SK-N-SH (cell line): ENCODE data around the gene CHD9. TPM values are rescaled to one million over a fixed set of nuclear protein-coding genes. Genes with fewer than 3 reads are reported as not detected.

ENCODE experiments used
- CTCF ChIA-PET: fragments of 300-600, 350-600 bp; formaldehyde crosslinking; extraction: SDS; loops from one replicate; lab custom pipeline; 2021; lab: Yijun Ruan, JAX
- POLR2A ChIA-PET: fragments of 350-600 bp; sonication (Branson Sonifier 250); formaldehyde crosslinking; extraction: SDS; loops from one replicate; lab custom pipeline; 2020; ENCODE audit warnings: antibody characterized with exemption, inconsistent platforms; lab: Yijun Ruan, JAX
- DNase-seq: peaks from one replicate; pipeline ENCODE4 v3.0.0; 2012
- H2AFZ ChIP-seq: fragments of 200-600 bp; sonication (generic); 2 replicates; pipeline ENCODE4 v1.8.1; 2016; ENCODE audit warnings: antibody characterized with exemption, mild to moderate bottlenecking, low read depth
- H3F3A ChIP-seq: fragments of 200-600 bp; sonication (generic); replicated peaks from 2 replicates; pipeline ENCODE3; 2016; ENCODE audit warnings: antibody characterized with exemption, mild to moderate bottlenecking; ENCODE audit not compliant: insufficient read depth
- H3K27ac ChIP-seq, 2 experiments: fragments of 200-500 bp in 1 of 2; fragments of 200-600 bp in 1 of 2; sonication (Bioruptor generic) in 1 of 2; sonication (generic), shearing (Covaris generic) in 1 of 2; 2 replicates each; pipeline versions ENCODE4 v1.5.1 to v1.6.1; 2014 to 2016; ENCODE audit warnings: low read depth in 2 of 2, inconsistent platforms in 1 of 2, low read length in 1 of 2, mild to moderate bottlenecking in 1 of 2, mixed read lengths in 1 of 2
- H3K27me3 ChIP-seq: fragments of 200-600 bp; sonication (generic), shearing (Covaris generic); 2 replicates; pipeline ENCODE4 v1.6.1; 2016; ENCODE audit warnings: mixed run types; ENCODE audit not compliant: insufficient read depth
- H3K36me3 ChIP-seq, 2 experiments: fragments of 200-500 bp in 1 of 2; fragments of 200-600 bp in 1 of 2; sonication (Bioruptor generic) in 1 of 2; sonication (generic) in 1 of 2; replicated peaks in 1 of 2; 2 replicates each; pipeline versions ENCODE3 to v1.5.1; 2014 to 2016; ENCODE audit warnings: low read length in 1 of 2, mild to moderate bottlenecking in 1 of 2; ENCODE audit not compliant: insufficient read depth in 2 of 2, control insufficient read depth in 1 of 2
- H3K4me1 ChIP-seq, 2 experiments: fragments of 200-500 bp in 1 of 2; fragments of 200-600 bp in 1 of 2; sonication (Bioruptor generic) in 1 of 2; sonication (generic), shearing (Covaris generic) in 1 of 2; 2 replicates each; pipeline versions ENCODE4 v1.5.1 to v1.6.1; 2014 to 2016; ENCODE audit warnings: low read depth in 1 of 2, low read length in 1 of 2, mixed run types in 1 of 2; ENCODE audit not compliant: insufficient read depth in 2 of 2, control insufficient read depth in 1 of 2
- H3K4me2 ChIP-seq: fragments of 200-600 bp; sonication (generic), shearing (Covaris generic); 2 replicates; pipeline ENCODE4 v1.6.1; 2017; ENCODE audit warnings: mixed run types
- H3K4me3 ChIP-seq, 2 experiments: fragments of 200-500 bp in 1 of 2; fragments of 200-600 bp in 1 of 2; sonication (Bioruptor generic) in 1 of 2; sonication (generic), shearing (Covaris generic) in 1 of 2; 2 replicates each; pipeline versions ENCODE4 v1.5.1 to v1.8.1; 2014 to 2016; ENCODE audit warnings: low read depth in 2 of 2, inconsistent platforms in 1 of 2, low read length in 1 of 2, mild to moderate bottlenecking in 1 of 2, mixed read lengths in 1 of 2, moderate library complexity in 1 of 2
- H3K79me2 ChIP-seq: fragments of 200-600 bp; sonication (generic); 2 replicates; pipeline ENCODE4 v1.8.1; 2017; ENCODE audit warnings: mild to moderate bottlenecking; ENCODE audit not compliant: insufficient read depth
- H3K9ac ChIP-seq: fragments of 200-600 bp; sonication (generic); 2 replicates; pipeline ENCODE4 v1.6.1; 2017; ENCODE audit warnings: mixed run types
- H3K9me2 ChIP-seq: fragments of 200-600 bp; sonication (generic); 2 replicates; pipeline ENCODE4 v1.6.1; 2017; ENCODE audit warnings: mixed run types
- H3K9me3 ChIP-seq: fragments of 200-600 bp; sonication (generic); 2 replicates; pipeline ENCODE4 v1.6.1; 2017; ENCODE audit warnings: mixed run types, mild to moderate bottlenecking, moderate library complexity
- H4K20me1 ChIP-seq: fragments of 200-600 bp; sonication (generic); 2 replicates; pipeline ENCODE4 v1.6.1; 2017; ENCODE audit warnings: mild to moderate bottlenecking, mixed run types; ENCODE audit not compliant: insufficient read depth
- CHD2 ChIP-seq: fragments of 150-350 bp; IDR thresholded peaks from 2 replicates; pipeline ENCODE4 v1.6.1; 2018; ENCODE audit warnings: low read length; ENCODE audit not compliant: partially characterized antibody
- ELF1 ChIP-seq: IDR thresholded peaks from 2 replicates; pipeline ENCODE4 v1.4.0; 2012
- GABPA ChIP-seq: IDR thresholded peaks from 2 replicates; pipeline ENCODE4 v1.4.0; 2012; ENCODE audit warnings: low read depth, mild to moderate bottlenecking
- JUND ChIP-seq: IDR thresholded peaks from 2 replicates; pipeline ENCODE4 v1.4.0; 2012
- MEF2A ChIP-seq: IDR thresholded peaks from 2 replicates; pipeline ENCODE4 v1.4.0; 2012; ENCODE audit warnings: low read depth, borderline replicate concordance
- MXI1 ChIP-seq: IDR thresholded peaks from 2 replicates; pipeline ENCODE4 v1.6.1; 2012; ENCODE audit warnings: mild to moderate bottlenecking, low read depth, low read length, improper control_type of control experiment
- NFIC ChIP-seq: IDR thresholded peaks from 2 replicates; pipeline ENCODE4 v1.4.0; 2012; ENCODE audit warnings: borderline replicate concordance
- RFX5 ChIP-seq: IDR thresholded peaks from 2 replicates; pipeline ENCODE4 v1.6.1; 2012; ENCODE audit warnings: mild to moderate bottlenecking, improper control_type of control experiment, low read length
- RXRA ChIP-seq: IDR thresholded peaks from 2 replicates; pipeline ENCODE4 v1.4.0; 2012; ENCODE audit warnings: low read depth, mild to moderate bottlenecking, borderline replicate concordance
- SMC3 ChIP-seq: IDR thresholded peaks from 2 replicates; pipeline ENCODE4 v1.6.1; 2012; ENCODE audit warnings: low read depth, low read length, improper control_type of control experiment
- TCF12 ChIP-seq: IDR thresholded peaks from 2 replicates; pipeline ENCODE4 v1.4.0; 2012
- USF1 ChIP-seq: IDR thresholded peaks from 2 replicates; pipeline ENCODE4 v1.4.0; 2012; ENCODE audit warnings: low read depth, borderline replicate concordance
- USF2 ChIP-seq: fragments of 150-350 bp; IDR thresholded peaks from 2 replicates; pipeline ENCODE4 v1.6.1; 2017; ENCODE audit warnings: antibody characterized with exemption, low read length, low read depth, borderline replicate concordance
- YY1 ChIP-seq: IDR thresholded peaks from 2 replicates; pipeline ENCODE4 v1.4.0; 2012; ENCODE audit warnings: low read depth, mild to moderate bottlenecking
- whole genome bisulfite sequencing: methylation state at CpG from one replicate; pipeline ENCODE4 v1.1.6; 2017; ENCODE audit warnings: low lambda C conversion rate; 5-methylcytosine and 5-hydroxymethylcytosine counted together
- polyA plus RNA-seq, 3 experiments: library from polyadenylated mRNA; depleted of rRNA; stranded (reverse); fragments of >200 nt; gene quantifications; 2 replicates each; pipeline ENCODE4 v1.2.3, GENCODE V29; 2012
- TF ChIP-seq, protein P1 (sequence below): IDR thresholded peaks from 2 replicates; pipeline ENCODE4 v1.4.0; 2012; ENCODE audit warnings: low read depth
- TF ChIP-seq, protein P2 (sequence below): IDR thresholded peaks from 2 replicates; pipeline ENCODE4 v1.4.0; 2012; ENCODE audit warnings: low read depth, borderline replicate concordance
- TF ChIP-seq, protein P3 (sequence below): IDR thresholded peaks from 2 replicates; pipeline ENCODE4 v1.6.1; 2012; ENCODE audit warnings: mild to moderate bottlenecking, low read depth, low read length, moderate library complexity

Gene CHD9
- polyA plus RNA-seq, 1 of the 3 experiments (the other 2 are of a cell fraction) = 6.2 TPM

DNA sequence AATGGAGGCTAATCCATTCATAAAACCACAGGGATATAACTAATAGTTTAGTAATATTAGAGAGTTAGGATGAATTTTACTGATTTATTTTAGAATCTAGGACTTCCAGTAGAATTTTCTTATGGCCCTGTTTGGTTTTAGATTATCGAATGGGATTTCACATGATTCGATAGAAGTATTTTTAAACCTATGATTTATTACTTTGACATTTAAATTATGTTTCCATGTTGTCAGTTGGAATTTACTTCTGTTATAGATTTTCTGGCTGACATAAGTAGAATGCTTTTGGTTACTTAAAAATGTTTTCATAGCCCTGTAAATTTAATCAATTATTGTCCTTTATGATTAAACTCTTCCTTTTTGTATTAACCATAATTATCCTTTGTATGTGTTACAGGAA lies 158.8 kb downstream of the CHD9 start:
- 0 out of 2 replicates have a peak overlapping the region, but pooled peaks have one; percentile 16 for H3K4me2 ChIP-seq
- H3K79me2 ChIP-seq = peaks cover 98% of the 10 kb centered on the region
- ChIA-PET CTCF (interaction anchor here (1.1 to 1.6 kb wide), 2 partner anchors 53 to 159 kb away, joined by 4 to 14 read pairs; partner anchors contain the start of gene CHD9), POLR2A (no interaction called here)
- H4K20me1 ChIP-seq = peaks cover 26% of the 10 kb centered on the region
- H2AFZ ChIP-seq = no peak overlapping the region
- TF ChIP-seq SMC3 (no peak), TCF12 (no peak), MXI1 (no peak), MEF2A (no peak), GABPA (no peak), USF1 (no peak), RFX5 (no peak), YY1 (no peak), NFIC (no peak), ELF1 (no peak), JUND (no peak), RXRA (no peak), USF2 (no peak), CHD2 (no peak)
- TF ChIP-seq, protein P1, sequence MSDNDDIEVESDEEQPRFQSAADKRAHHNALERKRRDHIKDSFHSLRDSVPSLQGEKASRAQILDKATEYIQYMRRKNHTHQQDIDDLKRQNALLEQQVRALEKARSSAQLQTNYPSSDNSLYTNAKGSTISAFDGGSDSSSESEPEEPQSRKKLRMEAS = no peak
- TF ChIP-seq, protein P2, sequence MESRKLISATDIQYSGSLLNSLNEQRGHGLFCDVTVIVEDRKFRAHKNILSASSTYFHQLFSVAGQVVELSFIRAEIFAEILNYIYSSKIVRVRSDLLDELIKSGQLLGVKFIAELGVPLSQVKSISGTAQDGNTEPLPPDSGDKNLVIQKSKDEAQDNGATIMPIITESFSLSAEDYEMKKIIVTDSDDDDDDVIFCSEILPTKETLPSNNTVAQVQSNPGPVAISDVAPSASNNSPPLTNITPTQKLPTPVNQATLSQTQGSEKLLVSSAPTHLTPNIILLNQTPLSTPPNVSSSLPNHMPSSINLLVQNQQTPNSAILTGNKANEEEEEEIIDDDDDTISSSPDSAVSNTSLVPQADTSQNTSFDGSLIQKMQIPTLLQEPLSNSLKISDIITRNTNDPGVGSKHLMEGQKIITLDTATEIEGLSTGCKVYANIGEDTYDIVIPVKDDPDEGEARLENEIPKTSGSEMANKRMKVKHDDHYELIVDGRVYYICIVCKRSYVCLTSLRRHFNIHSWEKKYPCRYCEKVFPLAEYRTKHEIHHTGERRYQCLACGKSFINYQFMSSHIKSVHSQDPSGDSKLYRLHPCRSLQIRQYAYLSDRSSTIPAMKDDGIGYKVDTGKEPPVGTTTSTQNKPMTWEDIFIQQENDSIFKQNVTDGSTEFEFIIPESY = no peak
- TF ChIP-seq, protein P3, sequence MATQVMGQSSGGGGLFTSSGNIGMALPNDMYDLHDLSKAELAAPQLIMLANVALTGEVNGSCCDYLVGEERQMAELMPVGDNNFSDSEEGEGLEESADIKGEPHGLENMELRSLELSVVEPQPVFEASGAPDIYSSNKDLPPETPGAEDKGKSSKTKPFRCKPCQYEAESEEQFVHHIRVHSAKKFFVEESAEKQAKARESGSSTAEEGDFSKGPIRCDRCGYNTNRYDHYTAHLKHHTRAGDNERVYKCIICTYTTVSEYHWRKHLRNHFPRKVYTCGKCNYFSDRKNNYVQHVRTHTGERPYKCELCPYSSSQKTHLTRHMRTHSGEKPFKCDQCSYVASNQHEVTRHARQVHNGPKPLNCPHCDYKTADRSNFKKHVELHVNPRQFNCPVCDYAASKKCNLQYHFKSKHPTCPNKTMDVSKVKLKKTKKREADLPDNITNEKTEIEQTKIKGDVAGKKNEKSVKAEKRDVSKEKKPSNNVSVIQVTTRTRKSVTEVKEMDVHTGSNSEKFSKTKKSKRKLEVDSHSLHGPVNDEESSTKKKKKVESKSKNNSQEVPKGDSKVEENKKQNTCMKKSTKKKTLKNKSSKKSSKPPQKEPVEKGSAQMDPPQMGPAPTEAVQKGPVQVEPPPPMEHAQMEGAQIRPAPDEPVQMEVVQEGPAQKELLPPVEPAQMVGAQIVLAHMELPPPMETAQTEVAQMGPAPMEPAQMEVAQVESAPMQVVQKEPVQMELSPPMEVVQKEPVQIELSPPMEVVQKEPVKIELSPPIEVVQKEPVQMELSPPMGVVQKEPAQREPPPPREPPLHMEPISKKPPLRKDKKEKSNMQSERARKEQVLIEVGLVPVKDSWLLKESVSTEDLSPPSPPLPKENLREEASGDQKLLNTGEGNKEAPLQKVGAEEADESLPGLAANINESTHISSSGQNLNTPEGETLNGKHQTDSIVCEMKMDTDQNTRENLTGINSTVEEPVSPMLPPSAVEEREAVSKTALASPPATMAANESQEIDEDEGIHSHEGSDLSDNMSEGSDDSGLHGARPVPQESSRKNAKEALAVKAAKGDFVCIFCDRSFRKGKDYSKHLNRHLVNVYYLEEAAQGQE = no peak
- no peak overlapping the region for H3K4me3 ChIP-seq
- no peak for DNase-seq
- no peak overlapping the region for H3K9ac ChIP-seq
- peaks cover 8 to 26% of the 10 kb centered on the region in 2 experiments; a peak in 2 of 4 replicates for H3K4me1 ChIP-seq
- no peaks in the 10 kb centered on the region for H3K9me3 ChIP-seq
- H3K27ac ChIP-seq = peak overlapping the region; percentile 1 to 4; a peak in 2 of 4 replicates
- H3K27me3 ChIP-seq = no peaks in the 10 kb centered on the region
- peaks cover 15% of the 10 kb centered on the region for H3F3A ChIP-seq
- no peaks in the 10 kb centered on the region for H3K9me2 ChIP-seq
- WGBS = 71% methylated on average over 2 of the region's 2 CpGs
- H3K36me3 ChIP-seq = peaks cover 19 to 44% of the 10 kb centered on the region in 2 experiments
